Measurements from ENCODE around the gene RNF213.
A peak's percentile ranks its signal among the peaks of the same experiment; 100 is the strongest.
"Not testable (repeated sequence)": the region's sequence is repeated elsewhere in the genome, so short reads cannot be mapped to it uniquely, and the experiment has no call there.

RNF213 gene

GRCh38 chr17:80253631-80254395 lies 6.8 kb upstream of the RNF213 start:
- no peak for DNase-seq

- peak; percentile 67 for DNase-seq
Observed at GRCh38 chr17:80254396-80255251, 6.0 kb upstream of the RNF213 start.

GRCh38 chr17:80256034-80256350 lies 4.7 kb upstream of the RNF213 start:
- no peak for DNase-seq

- DNase-seq: no peak
Observed at GRCh38 chr17:80257716-80258213, 2.9 kb upstream of the RNF213 start.

GRCh38 chr17:80258296-80258695 lies 2.4 kb upstream of the RNF213 start:
- DNase-seq: not testable (repeated sequence)

GRCh38 chr17:80259457-80260068 lies 1.1 kb upstream of the RNF213 start:
- DNase-seq: no peak

GRCh38 chr17:80260069-80260535 lies 550 bp upstream of the RNF213 start:
- peak; percentile 82 for DNase-seq

GRCh38 chr17:80261159-80261894 lies 675 bp downstream of the RNF213 start:
- DNase-seq: peak; percentile 70

GRCh38 chr17:80261895-80262279 lies 1.2 kb downstream of the RNF213 start:
- no peak for DNase-seq

- no peak for DNase-seq
Observed at GRCh38 chr17:80262291-80262690, 1.6 kb downstream of the RNF213 start.

- DNase-seq: no peak
Observed at GRCh38 chr17:80262775-80263244, 2.2 kb downstream of the RNF213 start.

- DNase-seq: peak; percentile 86
Observed at GRCh38 chr17:80263253-80264204, 2.9 kb downstream of the RNF213 start.

- peak; percentile 43 for DNase-seq
Observed at GRCh38 chr17:80264205-80265075, 3.8 kb downstream of the RNF213 start.

- DNase-seq: peak; percentile 59
Observed at GRCh38 chr17:80265205-80266068, 4.8 kb downstream of the RNF213 start.

GRCh38 chr17:80267391-80267790 lies 6.7 kb downstream of the RNF213 start:
- no peak for DNase-seq

- DNase-seq: no peak
Observed at GRCh38 chr17:80268427-80268826, 7.8 kb downstream of the RNF213 start.

- no peak for DNase-seq
Observed at GRCh38 chr17:80269405-80269807, 8.8 kb downstream of the RNF213 start.

GRCh38 chr17:80270104-80270503 lies 9.5 kb downstream of the RNF213 start:
- DNase-seq: no peak

- peak; percentile 18 for DNase-seq
Observed at GRCh38 chr17:80270836-80271235, 10.2 kb downstream of the RNF213 start.
